Measurements from ENCODE around the gene AFAP1L1.
"Not testable (repeated sequence)": the region's sequence is repeated elsewhere in the genome, so short reads cannot be mapped to it uniquely, and the experiment has no call there.

The AFAP1L1 gene

GRCh38 chr5:149375434-149375833 lies 103.8 kb downstream of the AFAP1L1 start:
- DNase-seq (ENCODE audit: low read depth), result no peak

GRCh38 chr5:149376104-149376503 lies 104.4 kb downstream of the AFAP1L1 start:
- no peak for DNase-seq (ENCODE audit: low read depth)

- DNase-seq (ENCODE audit: low read depth), result no peak
Observed at GRCh38 chr5:149376711-149377447, 105.2 kb downstream of the AFAP1L1 start.

GRCh38 chr5:149378241-149378820 lies 106.7 kb downstream of the AFAP1L1 start:
- no peak for DNase-seq (ENCODE audit: low read depth)

GRCh38 chr5:149379177-149379761 lies 107.6 kb downstream of the AFAP1L1 start, which contains the start of gene IL17B:
IL17B (minus strand) TSS chr5:149379292; CDS start chr5:149379225, 67 bp downstream.
- no peak for DNase-seq (ENCODE audit: low read depth)

- DNase-seq (ENCODE audit: low read depth), result no peak
Observed at GRCh38 chr5:149379818-149380374, 108.2 kb downstream of the AFAP1L1 start.

GRCh38 chr5:149380466-149381121 lies 108.9 kb downstream of the AFAP1L1 start:
- no peak for DNase-seq (ENCODE audit: low read depth)

- DNase-seq (ENCODE audit: low read depth), result no peak
Observed at GRCh38 chr5:149381261-149381985, 109.8 kb downstream of the AFAP1L1 start.

- peak; percentile 64 for DNase-seq (ENCODE audit: low read depth)
Observed at GRCh38 chr5:149381986-149382338, 110.3 kb downstream of the AFAP1L1 start.

GRCh38 chr5:149382517-149383220 lies 111.0 kb downstream of the AFAP1L1 start:
- no peak for DNase-seq (ENCODE audit: low read depth)

- no peak for DNase-seq (ENCODE audit: low read depth)
Observed at GRCh38 chr5:149383399-149383798, 111.7 kb downstream of the AFAP1L1 start.

GRCh38 chr5:149386166-149386565 lies 114.5 kb downstream of the AFAP1L1 start:
- DNase-seq (ENCODE audit: low read depth), result no peak

GRCh38 chr5:149387081-149387631 lies 115.5 kb downstream of the AFAP1L1 start:
- no peak for DNase-seq (ENCODE audit: low read depth)

GRCh38 chr5:149387982-149388381 lies 116.3 kb downstream of the AFAP1L1 start:
- no peak for DNase-seq (ENCODE audit: low read depth)

GRCh38 chr5:149388498-149389190 lies 117.0 kb downstream of the AFAP1L1 start:
- DNase-seq (ENCODE audit: low read depth), result no peak

- DNase-seq (ENCODE audit: low read depth), result no peak
Observed at GRCh38 chr5:149389552-149390495, 118.2 kb downstream of the AFAP1L1 start.

- DNase-seq (ENCODE audit: low read depth), result not testable (repeated sequence)
Observed at GRCh38 chr5:149391076-149391475, 119.4 kb downstream of the AFAP1L1 start.
